Measurements from ENCODE around the gene SLC37A2. TPM values are rescaled to one million over a fixed set of nuclear protein-coding genes. Genes with fewer than 3 reads are reported as not detected.
A peak's percentile ranks its signal among the peaks of the same experiment; 100 is the strongest.
"Not testable (repeated sequence)": the region's sequence is repeated elsewhere in the genome, so short reads cannot be mapped to it uniquely, and the experiment has no call there.

Gene SLC37A2
- total RNA-seq, 1 donor from 2014 or later: 8.2 TPM

DNA sequence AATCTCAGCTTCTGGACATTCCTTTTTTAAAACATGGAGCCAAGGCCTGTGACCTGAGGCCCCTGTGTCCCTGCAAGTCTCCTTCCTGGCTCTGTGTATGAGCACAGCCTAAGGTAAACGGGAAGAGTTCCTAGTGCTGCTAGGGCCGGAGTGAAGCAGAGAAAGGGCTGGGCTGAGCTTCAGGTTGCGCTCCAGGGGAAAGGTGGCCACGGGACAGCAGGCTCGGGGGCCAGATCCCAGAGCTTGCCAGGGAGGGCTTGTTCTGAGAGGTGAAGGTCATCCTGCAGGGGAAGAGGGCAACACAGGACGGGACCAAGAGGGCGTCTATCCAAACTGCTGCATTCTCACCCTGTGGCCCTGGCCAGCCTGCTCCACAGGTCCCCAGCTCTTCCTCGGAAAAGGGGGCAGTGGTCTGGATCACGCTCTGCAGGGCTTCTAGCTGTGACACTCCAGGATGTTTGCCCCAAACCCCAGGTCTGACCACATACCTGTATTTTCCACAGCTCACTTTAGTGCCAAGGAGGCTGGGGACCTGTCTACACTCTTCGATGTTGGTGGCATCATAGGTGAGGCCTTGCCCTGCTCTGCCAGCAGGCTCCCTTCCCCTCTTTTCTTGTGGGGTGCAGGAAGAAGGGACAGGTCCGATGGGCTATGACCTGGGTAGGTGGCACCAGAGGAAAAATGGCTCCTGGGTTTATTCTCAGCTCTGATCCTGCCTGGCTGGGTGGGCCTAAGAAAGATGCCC, 20.4 kb downstream of the SLC37A2 start:
- no peak for DNase-seq (ENCODE audit: low spot score)

DNA sequence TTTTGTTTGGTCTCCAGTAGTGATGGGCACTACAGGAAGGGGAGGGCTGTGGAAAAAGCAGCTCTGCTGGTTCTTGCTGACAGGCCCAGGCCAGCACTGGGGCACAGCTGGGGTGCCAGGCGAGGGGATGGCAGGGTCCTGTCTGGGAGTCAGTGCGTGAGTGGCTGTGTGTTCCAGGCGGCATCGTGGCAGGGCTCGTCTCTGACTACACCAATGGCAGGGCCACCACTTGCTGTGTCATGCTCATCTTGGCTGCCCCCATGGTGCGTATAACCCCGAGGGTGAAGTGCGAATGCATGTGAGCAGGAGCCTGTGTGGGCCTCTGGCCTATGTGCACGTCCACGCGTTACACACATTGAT, 20.9 kb downstream of the SLC37A2 start:
- no peak for DNase-seq (ENCODE audit: low spot score)

DNA sequence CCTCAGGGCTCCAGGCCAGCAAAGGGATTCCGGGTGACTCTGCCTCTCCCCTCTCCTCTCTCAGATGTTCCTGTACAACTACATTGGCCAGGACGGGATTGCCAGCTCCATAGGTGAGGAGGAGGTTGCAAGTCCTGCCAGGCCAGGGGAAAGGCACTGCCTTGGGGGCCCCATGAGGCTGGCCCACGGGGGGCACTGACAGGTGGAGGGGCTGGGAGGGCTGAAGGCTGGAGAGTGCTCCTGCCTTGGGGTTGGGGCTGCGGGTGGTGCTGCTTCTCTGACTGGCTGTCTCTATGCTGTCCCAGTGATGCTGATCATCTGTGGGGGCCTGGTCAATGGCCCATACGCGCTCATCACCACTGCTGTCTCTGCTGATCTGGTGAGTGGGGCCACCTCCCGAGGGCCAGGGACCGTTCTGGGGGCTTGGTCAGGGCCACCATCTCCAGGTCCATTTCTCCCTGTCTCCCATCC, 21.7 kb downstream of the SLC37A2 start:
- DNase-seq (ENCODE audit: low spot score): no peak

DNA sequence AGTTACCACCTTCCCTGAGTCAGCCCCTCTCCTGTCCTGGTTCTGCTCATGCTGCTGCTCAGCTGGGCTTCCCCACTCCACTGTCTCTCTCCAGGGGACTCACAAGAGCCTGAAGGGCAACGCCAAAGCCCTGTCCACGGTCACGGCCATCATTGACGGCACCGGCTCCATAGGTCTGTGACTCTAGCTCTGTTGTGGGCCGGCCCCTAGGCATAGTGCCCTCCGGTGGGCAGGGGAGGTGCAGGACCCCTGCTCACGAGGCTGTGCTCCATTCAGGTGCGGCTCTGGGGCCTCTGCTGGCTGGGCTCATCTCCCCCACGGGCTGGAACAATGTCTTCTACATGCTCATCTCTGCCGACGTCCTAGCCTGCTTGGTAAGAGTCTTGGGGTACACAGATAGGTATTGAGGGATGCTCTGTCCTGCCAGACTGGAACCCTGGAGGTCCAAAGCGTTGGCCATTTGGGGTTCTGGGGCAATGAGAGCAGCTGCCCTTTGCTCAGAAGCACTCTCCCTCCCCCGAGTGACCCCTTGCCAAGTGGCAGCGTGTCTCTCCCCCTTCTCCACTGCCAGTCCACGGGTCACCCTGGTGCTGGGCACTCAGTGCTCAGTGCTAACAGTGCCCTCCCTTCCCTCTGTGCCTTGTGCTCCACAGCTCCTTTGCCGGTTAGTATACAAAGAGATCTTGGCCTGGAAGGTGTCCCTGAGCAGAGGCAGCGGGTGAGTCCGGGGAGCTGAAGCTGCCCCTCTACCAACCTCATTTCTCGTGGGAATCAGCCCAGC, 22.4 kb downstream of the SLC37A2 start:
- DNase-seq (ENCODE audit: low spot score): no peak

DNA sequence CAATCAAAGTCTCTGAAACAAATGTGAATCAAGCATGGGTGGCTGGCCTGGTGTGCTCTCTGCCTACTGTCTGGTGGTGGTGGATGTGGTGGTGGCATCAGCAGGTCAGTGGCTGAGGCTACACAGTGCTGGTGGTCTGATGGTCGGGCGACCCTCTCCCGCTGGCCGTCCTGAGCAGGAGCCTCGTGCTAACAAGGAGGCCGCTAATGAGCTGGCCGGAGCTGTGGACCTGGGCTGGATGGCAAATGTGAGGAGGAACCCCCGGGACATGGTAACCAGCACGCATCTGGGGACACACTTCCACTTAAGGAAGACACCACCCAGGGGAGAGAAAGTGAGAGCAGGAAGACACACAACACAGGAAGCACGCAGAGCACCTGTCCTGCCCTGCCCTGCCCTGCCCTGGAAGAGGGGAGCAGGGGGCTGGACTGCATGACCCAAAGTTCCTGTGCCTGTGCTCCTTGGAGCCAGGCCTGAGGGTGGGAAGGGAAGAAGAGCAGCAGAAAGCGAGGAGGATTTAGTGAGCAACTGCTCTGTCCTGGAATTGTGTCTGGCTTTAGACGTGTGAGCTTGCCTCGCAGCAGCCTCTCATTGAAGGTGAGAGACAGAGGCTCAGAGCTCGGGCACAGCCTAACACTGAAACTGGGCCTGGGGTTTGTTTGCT, 23.7 kb downstream of the SLC37A2 start:
- no peak for DNase-seq (ENCODE audit: low spot score)

DNA sequence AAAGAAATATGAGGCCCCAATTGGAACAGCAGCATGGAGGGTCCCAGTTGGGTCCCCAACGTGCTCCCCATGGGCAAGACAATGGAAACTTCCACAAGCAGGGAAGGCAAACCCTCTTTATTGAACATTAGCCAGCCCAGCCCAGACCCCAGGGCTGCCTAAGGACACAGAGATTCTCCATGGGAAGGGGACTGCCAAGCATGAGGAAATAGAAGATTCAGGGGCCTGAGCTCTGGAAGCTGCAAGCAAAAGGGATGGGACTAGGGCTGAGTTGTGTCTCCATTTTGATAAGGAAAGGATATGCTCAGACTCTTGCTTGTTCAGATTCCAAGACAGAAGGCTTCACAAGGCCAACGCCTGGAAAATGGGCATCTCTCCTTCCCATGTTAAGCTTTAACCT, 25.0 kb downstream of the SLC37A2 start:
- no peak for DNase-seq (ENCODE audit: low spot score)

DNA sequence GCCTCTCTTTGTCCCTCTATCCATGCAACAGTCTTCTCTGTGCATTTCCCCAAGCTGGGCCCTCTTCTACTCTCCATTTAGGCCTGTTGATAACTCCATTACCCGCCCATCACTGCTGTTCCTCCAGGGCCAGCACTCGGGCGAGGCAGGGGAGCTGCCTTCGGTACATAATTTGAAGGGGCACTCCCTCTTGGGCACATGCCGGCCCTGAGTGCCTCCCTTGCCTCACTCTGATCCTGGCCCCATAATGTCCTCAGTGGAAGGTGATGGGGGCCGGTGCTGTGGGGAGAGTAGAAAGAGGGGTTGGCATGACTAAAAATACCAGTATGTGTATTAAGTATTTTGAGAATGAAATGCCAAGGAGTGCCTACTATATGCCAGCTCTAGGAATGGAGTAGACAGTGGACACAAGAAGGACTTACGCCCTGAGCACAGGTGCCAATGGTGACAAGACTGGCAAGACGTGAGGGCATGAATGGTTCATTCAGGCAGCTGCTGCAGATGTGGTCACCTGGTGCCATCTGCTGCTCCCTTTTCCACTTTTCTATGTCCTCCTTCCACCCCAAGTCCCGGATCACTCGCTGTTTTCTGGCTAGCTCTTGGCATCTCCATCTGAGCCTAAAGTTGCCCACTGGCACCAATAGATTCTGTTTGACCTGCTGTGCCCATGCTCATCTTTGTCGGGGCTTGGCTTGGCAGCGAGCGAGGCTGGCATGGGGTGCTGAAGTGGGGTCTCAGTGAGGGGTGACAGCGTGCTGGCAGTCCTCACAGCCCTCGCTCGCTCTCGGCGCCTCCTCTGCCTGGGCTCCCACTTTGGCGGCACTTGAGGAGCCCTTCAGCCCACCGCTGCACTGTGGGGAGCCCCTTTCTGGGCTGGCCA, 25.7 kb downstream of the SLC37A2 start:
- no peak for DNase-seq (ENCODE audit: low spot score)

DNA sequence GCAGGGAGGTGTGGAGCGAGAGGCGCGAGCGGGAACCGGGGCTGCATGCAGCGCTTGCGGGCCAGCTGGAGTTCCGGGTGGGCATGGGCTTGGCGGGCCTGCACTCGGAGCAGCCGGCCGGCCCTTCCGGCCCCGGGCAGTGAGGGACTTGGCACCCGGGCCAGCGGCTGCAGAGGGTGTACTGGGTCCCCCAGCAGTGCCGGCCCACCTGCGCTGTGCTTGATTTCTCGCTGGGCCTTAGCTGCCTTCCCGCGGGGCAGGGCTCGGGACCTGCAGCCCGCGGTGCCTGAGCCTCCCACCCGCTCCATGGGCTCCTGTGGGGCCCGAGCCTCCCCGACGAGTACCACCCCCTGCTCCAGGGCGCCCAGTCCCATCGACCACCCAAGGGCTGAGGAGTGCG, 26.4 kb downstream of the SLC37A2 start:
- DNase-seq (ENCODE audit: low spot score): not testable (repeated sequence)

DNA sequence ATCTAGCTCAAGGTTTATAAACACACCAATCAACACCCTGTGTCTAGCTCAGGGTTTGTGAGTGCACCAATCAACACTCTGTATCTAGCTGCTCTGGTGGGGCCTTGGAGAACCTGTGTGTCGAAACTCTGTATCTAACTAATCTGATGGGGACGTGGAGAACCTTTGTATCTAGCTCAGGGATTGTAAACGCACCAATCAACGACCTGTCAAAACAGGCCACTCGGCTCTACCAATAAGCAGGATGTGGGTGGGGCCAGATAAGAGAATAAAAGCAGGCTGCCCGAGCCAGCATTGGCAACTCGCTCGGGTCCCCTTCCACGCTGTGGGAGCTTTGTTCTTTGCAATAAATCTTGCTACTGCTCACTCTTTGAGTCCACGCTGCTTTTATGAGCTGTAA, 27.0 kb downstream of the SLC37A2 start:
- not testable (repeated sequence) for DNase-seq (ENCODE audit: low spot score)

DNA sequence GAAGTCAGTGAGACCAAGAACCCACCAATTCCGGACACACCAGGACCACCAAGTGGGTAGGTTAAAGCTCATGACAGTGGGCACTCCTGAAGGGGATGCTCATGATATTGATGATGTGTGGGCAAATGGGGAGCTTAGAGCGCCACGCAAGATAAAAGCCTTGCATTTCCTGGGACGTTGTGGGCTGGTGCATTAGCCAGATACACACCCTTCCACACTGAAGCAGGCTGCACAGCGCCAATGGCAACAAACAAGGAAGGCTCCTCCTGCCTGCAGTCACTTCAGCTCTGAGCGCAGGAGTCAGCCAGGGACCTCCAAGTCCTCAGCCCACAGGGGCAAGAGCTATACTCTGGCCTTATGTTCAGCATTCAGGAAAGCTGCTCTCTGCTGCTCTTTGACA, 27.7 kb downstream of the SLC37A2 start:
- DNase-seq (ENCODE audit: low spot score): no peak

DNA sequence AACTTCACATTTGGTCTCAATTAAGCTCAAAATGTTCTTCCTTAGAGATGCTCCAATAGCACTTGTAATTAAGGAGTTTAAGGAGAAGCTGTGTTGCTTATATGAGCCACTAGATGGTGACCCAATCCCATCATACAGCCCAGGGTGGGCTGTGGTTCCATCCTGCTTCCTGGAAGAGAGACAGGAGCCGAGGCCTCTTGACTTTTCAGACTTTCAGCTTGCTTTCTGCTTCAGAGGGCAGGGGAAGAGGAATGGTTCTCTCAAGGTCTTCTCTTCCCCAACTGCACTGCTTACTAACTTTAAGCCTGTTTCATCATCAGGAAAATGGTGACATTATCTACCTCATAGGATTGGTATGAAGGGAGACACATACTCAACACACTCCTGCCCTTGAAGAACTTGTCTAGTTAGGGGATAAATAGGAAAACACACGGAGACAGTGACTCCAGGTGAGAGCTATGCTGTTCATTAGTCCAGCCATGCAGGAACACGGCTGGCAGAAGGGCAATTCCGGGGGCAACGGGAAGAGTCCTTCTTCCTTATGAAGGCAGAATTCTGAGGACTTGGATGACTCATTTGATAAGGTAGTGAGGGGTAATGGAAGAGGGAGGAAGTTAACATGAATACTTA, 28.3 kb downstream of the SLC37A2 start:
- DNase-seq (ENCODE audit: low spot score): peak; percentile 86

DNA sequence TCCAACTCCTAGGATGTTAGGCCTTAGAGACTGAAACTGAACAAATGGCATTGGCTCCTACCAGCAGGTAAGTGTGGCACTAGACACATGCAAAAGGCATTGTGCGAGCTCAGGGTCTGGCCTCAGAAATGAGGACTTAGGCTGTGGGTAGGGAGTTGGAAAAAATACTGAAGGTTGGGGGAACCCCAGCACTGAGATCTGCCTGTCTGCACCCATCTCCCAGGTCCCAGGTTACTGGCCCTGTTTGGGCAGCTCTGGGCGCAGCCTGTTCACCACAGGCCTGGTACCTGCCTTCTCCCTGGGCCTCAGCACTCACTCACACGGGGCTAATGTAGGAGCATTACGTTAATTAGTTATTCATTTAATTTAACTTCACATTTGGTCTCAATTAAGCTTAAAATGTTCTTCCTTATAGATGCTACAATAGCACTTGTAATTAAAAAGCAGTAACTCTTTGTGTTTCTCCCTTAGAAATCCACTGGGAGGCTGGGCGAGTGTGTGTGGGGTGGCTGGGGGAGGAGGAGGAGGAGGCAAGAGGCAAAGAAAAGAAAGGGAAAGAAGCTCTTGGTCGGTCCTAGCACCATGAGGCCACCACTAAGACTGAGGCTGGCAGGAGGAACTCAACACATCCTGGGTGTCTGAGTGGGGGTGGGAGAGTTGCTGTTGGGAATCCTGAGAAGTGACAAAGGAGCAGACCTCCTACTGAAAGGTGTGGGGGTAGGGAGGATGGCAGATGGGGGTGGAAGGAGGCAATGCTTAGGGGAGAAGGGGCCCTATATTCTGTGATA, 29.0 kb downstream of the SLC37A2 start:
- no peak for DNase-seq (ENCODE audit: low spot score)

DNA sequence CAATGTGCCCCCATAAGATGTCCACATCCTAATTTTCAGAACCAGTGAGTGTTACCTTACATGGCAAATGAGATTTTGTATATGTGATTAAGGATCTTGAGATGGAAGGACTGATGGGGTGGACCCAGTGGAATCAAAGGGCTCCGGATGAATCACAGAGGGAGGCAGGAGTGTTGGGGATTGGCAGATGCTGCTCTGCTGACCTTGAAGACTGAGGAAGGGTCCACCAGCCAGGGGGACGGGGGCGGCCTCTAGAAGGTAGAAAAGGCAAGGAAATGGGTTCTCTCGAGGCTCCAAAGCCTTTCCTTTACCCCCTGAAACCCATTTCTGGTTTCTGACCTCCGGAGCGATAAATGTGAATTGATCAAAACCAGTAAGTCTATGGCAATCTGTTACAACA, 29.6 kb downstream of the SLC37A2 start:
- DNase-seq (ENCODE audit: low spot score): no peak

DNA sequence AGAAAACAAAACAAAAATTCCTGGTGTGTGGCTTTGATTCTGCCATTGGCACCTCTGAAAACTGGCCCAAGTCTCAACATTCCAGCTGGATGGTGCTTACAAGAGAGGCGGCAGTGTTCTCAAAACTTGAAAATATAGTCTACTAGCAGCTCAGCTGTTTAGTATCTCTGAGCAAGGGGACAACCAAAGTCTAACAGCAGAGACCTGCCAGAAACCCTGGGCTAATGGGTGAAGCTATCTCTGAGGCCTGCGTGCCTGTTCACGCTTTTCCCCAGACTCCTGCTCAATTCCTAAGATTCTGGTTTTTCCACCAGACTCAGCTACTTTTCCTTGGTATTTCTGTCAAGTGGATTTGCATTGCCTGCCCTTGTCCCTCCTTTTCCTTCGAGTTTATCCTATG, 30.4 kb downstream of the SLC37A2 start:
- no peak for DNase-seq (ENCODE audit: low spot score)

DNA sequence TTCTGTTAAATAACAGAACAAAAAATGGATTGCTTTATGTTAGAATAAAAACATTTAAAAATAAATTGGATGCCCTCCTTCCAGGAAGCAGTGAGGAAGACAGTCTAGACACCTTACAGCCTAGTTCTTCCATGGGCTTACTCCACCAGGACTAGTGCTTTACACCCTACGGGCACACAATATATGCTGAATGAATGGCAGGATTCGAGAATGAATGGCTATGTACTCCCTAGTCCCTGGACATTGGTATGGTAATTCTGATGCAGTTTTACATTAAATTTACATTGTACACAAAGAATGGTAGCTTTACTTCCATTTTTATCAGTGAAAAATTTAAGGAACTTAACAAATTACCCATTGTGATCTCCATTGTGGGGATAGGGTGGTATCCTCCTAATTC, 31.6 kb downstream of the SLC37A2 start:
- DNase-seq (ENCODE audit: low spot score): no peak

DNA sequence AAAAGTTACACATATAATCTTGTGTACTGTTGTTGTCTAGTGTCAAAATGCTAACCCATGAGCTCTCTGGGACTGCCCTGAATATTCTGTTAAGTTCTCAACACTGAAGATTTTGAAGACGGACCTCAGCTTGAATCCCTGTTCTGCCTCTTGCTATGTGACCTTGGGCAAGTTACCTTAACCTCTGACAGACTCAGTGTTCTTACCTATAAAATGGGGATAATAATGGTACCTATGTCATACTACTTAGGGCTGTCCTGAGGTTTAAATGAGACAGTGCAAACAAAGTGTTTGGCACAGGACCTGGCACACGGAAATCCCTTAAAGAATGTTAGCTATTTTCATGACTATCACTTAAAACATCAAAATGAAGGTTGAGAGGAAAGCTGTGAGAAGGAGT, 37.0 kb downstream of the SLC37A2 start:
- no peak for DNase-seq (ENCODE audit: low spot score)

DNA sequence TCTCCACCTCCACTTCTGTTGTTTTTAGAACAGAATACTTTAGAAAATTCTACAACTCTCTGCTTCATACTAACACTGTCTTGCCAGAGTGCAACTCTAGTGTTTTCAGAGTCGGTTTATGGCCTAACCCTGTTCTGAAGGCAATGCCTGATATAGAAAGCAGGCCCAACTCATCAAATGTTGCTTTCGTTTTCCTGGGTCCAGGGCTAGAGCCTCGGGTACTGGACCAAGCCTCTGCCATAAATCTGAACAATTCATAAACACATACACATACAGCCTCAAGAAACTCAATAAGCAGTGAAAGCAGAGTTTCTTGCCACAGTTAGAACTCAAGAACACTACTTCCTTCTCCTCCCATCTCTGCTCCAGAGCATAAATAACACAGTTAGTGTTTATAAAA, 38.5 kb downstream of the SLC37A2 start:
- DNase-seq (ENCODE audit: low spot score): no peak

DNA sequence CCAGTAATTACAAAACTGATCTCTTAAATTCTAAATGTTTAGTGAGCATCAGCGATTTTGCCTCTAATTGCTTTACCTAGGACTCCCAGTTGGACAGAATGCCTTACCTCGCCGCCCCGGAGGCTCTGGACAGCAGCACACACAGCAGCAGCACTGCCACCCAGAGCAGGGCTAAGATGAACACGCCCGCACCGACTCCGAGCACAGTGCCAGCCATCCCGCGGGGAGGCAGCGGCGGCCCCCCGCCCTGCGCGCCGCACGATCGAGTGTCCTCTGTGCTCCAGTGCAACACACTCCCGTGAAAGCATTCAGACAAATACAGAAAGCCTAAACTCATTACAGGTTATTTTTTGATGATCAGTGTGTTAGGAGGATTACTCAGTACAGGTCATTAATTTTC, 38.9 kb downstream of the SLC37A2 start:
- DNase-seq (ENCODE audit: low spot score): no peak

DNA sequence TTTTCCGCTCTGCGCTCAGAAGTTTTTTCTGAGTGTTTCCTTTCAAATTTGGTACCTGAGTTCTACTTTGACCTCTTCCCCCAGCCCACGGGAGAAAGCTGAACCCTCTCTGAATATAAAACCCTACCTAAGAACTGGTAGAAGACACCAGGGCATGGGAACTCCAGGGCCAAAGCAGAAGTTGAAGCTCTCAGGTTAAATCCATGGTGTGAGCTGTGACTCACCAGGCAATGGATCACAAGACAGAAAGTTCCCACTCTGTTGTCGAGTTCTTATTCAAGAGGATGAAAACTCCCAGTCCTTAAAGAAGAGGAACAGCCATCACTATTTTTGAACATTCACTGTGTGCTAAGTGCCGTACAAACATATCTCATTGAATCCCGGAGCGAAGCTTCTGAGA, 39.4 kb downstream of the SLC37A2 start:
- no peak for DNase-seq (ENCODE audit: low spot score)

DNA sequence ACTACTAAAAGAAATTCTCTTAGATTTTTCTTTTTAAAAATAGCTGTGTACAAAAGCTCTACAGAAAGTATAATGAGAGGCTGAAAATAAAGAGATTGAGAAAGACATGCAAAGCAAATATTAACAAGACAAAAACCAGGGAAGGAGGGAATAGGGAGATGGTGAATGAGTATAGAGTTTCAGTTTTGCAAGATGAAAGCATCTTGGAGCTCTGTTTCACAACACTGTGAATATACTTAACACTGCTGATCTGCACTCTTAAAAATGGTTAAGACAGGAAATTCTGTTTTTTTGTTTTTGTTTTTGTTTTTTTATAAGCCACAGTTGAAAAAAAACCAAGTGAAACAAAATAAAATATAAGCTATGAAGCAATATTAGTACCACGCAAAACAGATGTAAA, 42.8 kb downstream of the SLC37A2 start:
- no peak for DNase-seq (ENCODE audit: low spot score)
